Mesodermal cell (in vitro differentiated cells): ENCODE data around the gene USP33.
"Not testable (repeated sequence)": the region's sequence is repeated elsewhere in the genome, so short reads cannot be mapped to it uniquely, and the experiment has no call there.

Experiments used
- H3K27ac ChIP-seq: 2 replicates; pipeline ENCODE4 v1.7.0; 2013; ENCODE audit warnings: mild to moderate bottlenecking, low read depth, low read length, moderate library complexity; ENCODE audit not compliant: severe bottlenecking
- H3K36me3 ChIP-seq: 2 replicates; pipeline ENCODE4 v1.7.1; 2013; ENCODE audit warnings: mild to moderate bottlenecking, low read length, moderate library complexity; ENCODE audit not compliant: control insufficient read depth, insufficient read depth
- H3K4me1 ChIP-seq: one replicate; pipeline ENCODE4 v1.7.1; 2013; ENCODE audit warnings: mild to moderate bottlenecking, low read length; ENCODE audit not compliant: insufficient read depth, control insufficient read depth, poor library complexity, severe bottlenecking
- H3K4me3 ChIP-seq: 2 replicates; pipeline ENCODE4 v1.7.0; 2013; ENCODE audit warnings: low read length, control low read depth, mild to moderate bottlenecking; ENCODE audit not compliant: insufficient read depth, poor library complexity, severe bottlenecking; ENCODE audit errors: extremely low read depth
- H3K9me3 ChIP-seq: 2 replicates; pipeline ENCODE4 v1.7.1; 2013; ENCODE audit warnings: mild to moderate bottlenecking, low read length, moderate library complexity; ENCODE audit not compliant: control insufficient read depth
- WGBS, 2 experiments: methylation state at CpG; one replicate each; pipeline ENCODE4 v1.1.5; 2013; ENCODE audit warnings: missing lambda C conversion rate in 2 of 2; ENCODE audit not compliant: insufficient coverage in 2 of 2; 5-methylcytosine and 5-hydroxymethylcytosine counted together

Gene USP33

GRCh38 chr1:77732090-77732489, 27.6 kb downstream of the USP33 start:
- H3K4me3 ChIP-seq, result no peak overlapping the region
- no peak overlapping the region for H3K27ac ChIP-seq
- peaks cover 43% of the 10 kb centered on the region for H3K36me3 ChIP-seq
- no peaks in the 10 kb centered on the region for H3K4me1 ChIP-seq
- no CpG with 5 or more reads among the region's 1 CpG for WGBS, 2 experiments
- H3K9me3 ChIP-seq, result no peaks in the 10 kb centered on the region

GRCh38 chr1:77725706-77726105, 33.9 kb downstream of the USP33 start:
- no peaks in the 10 kb centered on the region for H3K4me1 ChIP-seq
- no peak overlapping the region for H3K27ac ChIP-seq
- peaks cover 80% of the 10 kb centered on the region for H3K36me3 ChIP-seq
- no peaks in the 10 kb centered on the region for H3K9me3 ChIP-seq
- 94 to 100% methylated on average over 2 of the region's 4 CpGs for WGBS, 2 experiments
- no peak overlapping the region for H3K4me3 ChIP-seq

- no CpG with 5 or more reads among the region's 2 CpGs for WGBS, 2 experiments
- Histone ChIP-seq H3K27ac (no peak overlapping the region), H3K36me3 (peaks cover 63% of the 10 kb centered on the region), H3K4me3 (no peak overlapping the region), H3K9me3 (no peaks in the 10 kb centered on the region), H3K4me1 (no peaks in the 10 kb centered on the region)
Measured at GRCh38 chr1:77718181-77718580, 41.5 kb downstream of the USP33 start.

GRCh38 chr1:77716065-77716464, 43.6 kb downstream of the USP33 start:
- Histone ChIP-seq H3K4me3 (no peak overlapping the region), H3K4me1 (no peaks in the 10 kb centered on the region), H3K27ac (no peak overlapping the region), H3K36me3 (peaks cover 61% of the 10 kb centered on the region), H3K9me3 (no peaks in the 10 kb centered on the region)
- 85 to 91% methylated on average over 4 of the region's 4 CpGs for WGBS, 2 experiments

GRCh38 chr1:77709727-77710126, 49.9 kb downstream of the USP33 start:
- no peak overlapping the region for H3K4me3 ChIP-seq
- H3K4me1 ChIP-seq, result no peaks in the 10 kb centered on the region
- 87 to 92% methylated on average over 3 of the region's 3 CpGs for WGBS, 2 experiments
- H3K27ac ChIP-seq, result no peak overlapping the region
- no peaks in the 10 kb centered on the region for H3K9me3 ChIP-seq
- peaks cover 68% of the 10 kb centered on the region for H3K36me3 ChIP-seq

DNA sequence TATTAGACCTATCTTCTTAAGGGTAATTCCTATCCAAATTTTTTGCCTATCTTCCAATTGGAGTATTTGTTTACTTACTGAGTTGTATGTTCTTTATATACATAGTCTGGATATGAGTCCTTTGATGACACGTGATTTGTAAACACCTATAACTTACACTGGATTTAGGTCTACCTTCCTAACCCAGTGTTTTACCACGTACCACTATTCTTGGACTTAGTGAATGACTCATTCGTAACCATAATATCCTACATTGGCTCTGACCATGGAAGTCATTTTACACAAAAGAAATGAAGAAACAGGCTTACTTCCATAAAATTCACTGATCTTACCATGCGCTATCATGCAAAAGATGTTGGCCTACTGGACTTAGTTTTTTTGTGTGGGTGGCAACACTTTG, 53.3 kb downstream of the USP33 start:
- Histone ChIP-seq H3K36me3 (peaks cover 44% of the 10 kb centered on the region), H3K4me3 (no peak overlapping the region), H3K4me1 (no peaks in the 10 kb centered on the region), H3K27ac (no peak overlapping the region), H3K9me3 (no peaks in the 10 kb centered on the region)
- WGBS, 2 experiments, result 96 to 100% methylated on average over 2 to 3 of the region's 4 CpGs

DNA sequence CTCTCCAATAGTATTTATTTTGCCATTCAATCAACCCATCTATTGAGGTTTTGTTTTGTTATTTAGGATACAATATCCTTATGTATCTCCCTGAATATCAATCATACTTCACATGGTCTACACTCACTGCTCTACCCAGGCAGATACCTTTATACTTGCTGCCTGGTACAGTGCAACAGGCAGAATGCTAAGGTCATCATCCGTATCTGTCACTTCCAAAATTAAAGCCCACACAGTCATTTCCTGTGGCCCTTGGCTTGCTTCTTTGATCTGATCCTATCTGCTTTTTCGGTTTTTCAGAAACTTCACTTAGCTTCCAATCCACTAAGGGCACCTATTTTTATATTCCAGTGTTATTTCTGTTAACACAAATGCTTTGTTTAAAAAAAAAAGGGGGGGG, 54.9 kb downstream of the USP33 start:
- WGBS, 2 experiments, result 71 to 82% methylated on average over 1 of the region's 2 CpGs
- Histone ChIP-seq H3K4me3 (no peak overlapping the region), H3K36me3 (peaks cover 35% of the 10 kb centered on the region), H3K9me3 (no peaks in the 10 kb centered on the region), H3K27ac (no peak overlapping the region), H3K4me1 (no peaks in the 10 kb centered on the region)

- H3K4me3 ChIP-seq, H3K9me3 ChIP-seq, H3K4me1 ChIP-seq, H3K27ac ChIP-seq: not testable (repeated sequence)
- no CpG with 5 or more reads among the region's 1 CpG for WGBS, 2 experiments
- peaks cover 23% of the 10 kb centered on the region for H3K36me3 ChIP-seq
Measured at GRCh38 chr1:77699673-77700072, 60.0 kb downstream of the USP33 start.

DNA sequence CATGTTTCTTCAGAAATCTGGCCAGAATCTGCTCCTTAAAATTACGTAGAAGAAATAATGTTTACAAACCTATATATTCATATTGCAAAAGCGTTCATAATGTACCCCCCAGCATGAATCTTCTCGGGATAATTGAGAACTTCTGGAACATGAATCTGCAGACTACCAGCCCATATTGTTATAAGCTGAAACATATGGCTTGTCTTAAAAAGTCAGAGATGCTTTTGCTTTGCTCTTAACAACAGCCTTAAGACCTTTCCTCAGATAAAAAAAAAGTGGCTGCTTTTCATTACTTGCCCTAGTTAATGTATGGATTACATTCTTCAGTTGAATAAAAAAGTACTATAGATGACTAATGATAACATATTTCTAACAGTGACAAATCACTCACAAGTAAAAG, 62.2 kb downstream of the USP33 start:
- no peak overlapping the region for H3K27ac ChIP-seq
- H3K4me1 ChIP-seq, result no peaks in the 10 kb centered on the region
- H3K9me3 ChIP-seq, result no peaks in the 10 kb centered on the region
- 82 to 89% methylated on average over 2 to 3 of the region's 3 CpGs for whole genome bisulfite sequencing, 2 experiments
- H3K36me3 ChIP-seq, result peaks cover 30% of the 10 kb centered on the region
- H3K4me3 ChIP-seq, result no peak overlapping the region

DNA sequence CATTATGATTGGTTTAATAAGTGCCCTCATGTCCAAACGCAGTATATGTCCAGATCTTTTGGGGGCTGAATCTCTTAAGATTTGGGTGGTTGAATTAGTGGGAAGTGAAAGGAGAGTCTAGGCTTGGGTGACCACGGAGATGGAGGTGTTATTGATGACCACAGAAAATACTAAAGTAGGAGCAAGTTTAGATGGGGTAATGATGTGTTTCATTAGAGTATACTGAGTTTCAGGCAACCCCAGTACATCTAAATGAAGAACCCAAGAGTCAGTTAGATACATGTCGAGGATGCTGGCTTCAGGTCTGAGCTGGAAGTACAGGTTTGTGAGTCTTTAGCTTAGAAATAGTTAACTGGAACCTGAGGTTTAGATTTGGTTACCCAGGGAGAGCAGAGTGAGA, 70.7 kb downstream of the USP33 start:
- Histone ChIP-seq H3K27ac (no peak overlapping the region), H3K4me1 (peaks cover 6% of the 10 kb centered on the region), H3K9me3 (no peaks in the 10 kb centered on the region), H3K4me3 (no peak overlapping the region), H3K36me3 (peaks cover 16% of the 10 kb centered on the region)
- WGBS, 2 experiments, result 92 to 100% methylated on average over 2 of the region's 3 CpGs

DNA sequence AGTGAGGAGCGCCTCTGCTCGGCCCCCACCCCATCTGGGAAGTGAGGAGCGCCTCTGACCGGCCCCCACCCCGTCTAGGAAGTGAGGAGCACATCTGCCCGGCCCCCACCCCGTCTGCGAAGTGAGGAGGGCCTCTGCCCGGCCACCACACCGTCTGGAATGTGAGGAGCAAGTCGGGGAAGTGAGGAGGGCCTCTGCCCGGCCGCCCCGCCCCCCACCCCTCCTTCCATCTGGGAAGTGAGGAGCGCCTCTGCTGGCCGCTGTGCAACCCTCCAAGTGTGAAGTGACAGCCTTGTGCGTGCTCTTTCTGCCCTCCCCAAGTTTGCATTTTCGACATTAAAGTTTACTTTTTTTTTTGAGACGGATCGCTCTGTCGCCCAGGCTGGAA, 72.1 kb downstream of the USP33 start:
- Histone ChIP-seq H3K4me3 (no peak overlapping the region), H3K27ac (no peak overlapping the region), H3K9me3 (no peaks in the 10 kb centered on the region), H3K4me1 (peaks cover 8% of the 10 kb centered on the region), H3K36me3 (peaks cover 13% of the 10 kb centered on the region)
- 61 to 80% methylated on average over 6 to 7 of the region's 21 CpGs for WGBS, 2 experiments
